OCI-LY7 (cell line): Measurements from ENCODE around the gene UBD.

Experiments
- CTCF ChIP-seq: fragments of 200-600 bp; sonication (generic); conservative IDR thresholded peaks from 2 replicates; pipeline ENCODE4 v1.5.1; 2014; ENCODE audit warnings: mild to moderate bottlenecking, antibody characterized with exemption, low read length, moderate library complexity, mixed read lengths
- EZH2phosphoT487 ChIP-seq: fragments of 200-600 bp; sonication (generic); IDR thresholded peaks from 2 replicates; pipeline ENCODE4 v1.6.1; 2018; ENCODE audit warnings: low read depth, borderline replicate concordance, mild to moderate bottlenecking, mixed run types, antibody characterized with exemption, low read length, moderate library complexity, mixed read lengths

GRCh38 chr6:29553268-29554057 is 6.1 kb downstream of the UBD start:
- no peak for TF ChIP-seq CTCF
- no peak for TF ChIP-seq EZH2phosphoT487
